Measurements from ENCODE around the gene RUBCNL.
"Not testable (repeated sequence)": the region's sequence is repeated elsewhere in the genome, so short reads cannot be mapped to it uniquely, and the experiment has no call there.

Gene RUBCNL

GRCh38 chr13:46373623-46374022, 13.4 kb downstream of the RUBCNL start:
- DNase-seq (ENCODE audit: low read depth, low spot score) = no peak

GRCh38 chr13:46372938-46373337, 14.1 kb downstream of the RUBCNL start:
- not testable (repeated sequence) for DNase-seq (ENCODE audit: low read depth, low spot score)

GRCh38 chr13:46372071-46372470, 15.0 kb downstream of the RUBCNL start:
- no peak for DNase-seq (ENCODE audit: low read depth, low spot score)

GRCh38 chr13:46369506-46370277, 17.4 kb downstream of the RUBCNL start:
- DNase-seq (ENCODE audit: low read depth, low spot score) = peak; percentile 78

- no peak for DNase-seq (ENCODE audit: low read depth, low spot score)
Measured at GRCh38 chr13:46367617-46368327, 19.3 kb downstream of the RUBCNL start.

- no peak for DNase-seq (ENCODE audit: low read depth, low spot score)
Measured at GRCh38 chr13:46361276-46361934, 25.6 kb downstream of the RUBCNL start.

GRCh38 chr13:46360604-46361003, 26.4 kb downstream of the RUBCNL start:
- no peak for DNase-seq (ENCODE audit: low read depth, low spot score)

GRCh38 chr13:46359714-46360113, 27.3 kb downstream of the RUBCNL start:
- DNase-seq (ENCODE audit: low read depth, low spot score) = peak; percentile 55

- no peak for DNase-seq (ENCODE audit: low read depth, low spot score)
Measured at GRCh38 chr13:46355901-46356590, 31.0 kb downstream of the RUBCNL start.

GRCh38 chr13:46355088-46355468, 32.0 kb downstream of the RUBCNL start:
- DNase-seq (ENCODE audit: low read depth, low spot score) = no peak

- DNase-seq (ENCODE audit: low read depth, low spot score) = peak; percentile 82
Measured at GRCh38 chr13:46354156-46355087, 32.6 kb downstream of the RUBCNL start.

GRCh38 chr13:46352805-46353204, 34.2 kb downstream of the RUBCNL start:
- no peak for DNase-seq (ENCODE audit: low read depth, low spot score)

GRCh38 chr13:46350003-46350402, 37.0 kb downstream of the RUBCNL start:
- DNase-seq (ENCODE audit: low read depth, low spot score) = no peak

GRCh38 chr13:46348961-46349360, 38.1 kb downstream of the RUBCNL start:
- no peak for DNase-seq (ENCODE audit: low read depth, low spot score)

GRCh38 chr13:46347277-46347676, 39.8 kb downstream of the RUBCNL start:
- DNase-seq (ENCODE audit: low read depth, low spot score) = no peak

GRCh38 chr13:46345866-46346265, 41.2 kb downstream of the RUBCNL start:
- DNase-seq (ENCODE audit: low read depth, low spot score) = no peak

GRCh38 chr13:46345398-46345797, 41.7 kb downstream of the RUBCNL start:
- DNase-seq (ENCODE audit: low read depth, low spot score) = no peak

GRCh38 chr13:46343279-46343994, 43.6 kb downstream of the RUBCNL start:
- DNase-seq (ENCODE audit: low read depth, low spot score) = no peak

GRCh38 chr13:46342538-46342937, 44.5 kb downstream of the RUBCNL start:
- no peak for DNase-seq (ENCODE audit: low read depth, low spot score)

- DNase-seq (ENCODE audit: low read depth, low spot score) = peak; percentile 44
Measured at GRCh38 chr13:46341112-46341711, 45.8 kb downstream of the RUBCNL start.

Data from smooth muscle cell of the brain vasculature (primary cell).